ACC112 (cell line): ENCODE measurements around the gene MUC6.

ENCODE experiments used
- H2AFZ ChIP-seq: fragments of 200-600 bp; sonication (generic); one replicate; pipeline ENCODE4 v1.6.0; 2017; ENCODE audit warnings: antibody characterized with exemption, low read length; ENCODE audit not compliant: unreplicated experiment
- H3K27ac ChIP-seq: fragments of 200-600 bp; sonication (generic); 2 replicates; pipeline ENCODE4 v1.5.1; 2014; ENCODE audit warnings: low read depth, mild to moderate bottlenecking, antibody characterized with exemption, low read length, moderate library complexity
- H3K27me3 ChIP-seq: fragments of 200-600 bp; sonication (generic); 2 replicates; pipeline ENCODE4 v1.6.1; 2014; ENCODE audit warnings: mild to moderate bottlenecking, antibody characterized with exemption, low read length, moderate library complexity, mixed read lengths; ENCODE audit not compliant: insufficient read depth
- H3K36me3 ChIP-seq: fragments of 200-600 bp; sonication (generic); 2 replicates; pipeline ENCODE4 v1.6.1; 2016; ENCODE audit warnings: mild to moderate bottlenecking, antibody characterized with exemption, low read length, moderate library complexity, mixed read lengths; ENCODE audit not compliant: insufficient read depth
- H3K4me1 ChIP-seq: fragments of 200-600 bp; sonication (generic); one replicate; pipeline ENCODE4 v1.6.1; 2016; ENCODE audit warnings: low read length, mixed read lengths; ENCODE audit not compliant: insufficient read depth, unreplicated experiment, control insufficient read depth
- H3K4me3 ChIP-seq: fragments of 200-600 bp; sonication (generic); 2 replicates; pipeline ENCODE4 v1.5.1; 2014; ENCODE audit warnings: mild to moderate bottlenecking, low read depth, low read length
- H3K79me2 ChIP-seq: fragments of 200-600 bp; sonication (generic); one replicate; pipeline ENCODE4 v1.6.0; 2016; ENCODE audit warnings: low read length; ENCODE audit not compliant: control insufficient read depth, unreplicated experiment, insufficient read depth

Gene MUC6

DNA sequence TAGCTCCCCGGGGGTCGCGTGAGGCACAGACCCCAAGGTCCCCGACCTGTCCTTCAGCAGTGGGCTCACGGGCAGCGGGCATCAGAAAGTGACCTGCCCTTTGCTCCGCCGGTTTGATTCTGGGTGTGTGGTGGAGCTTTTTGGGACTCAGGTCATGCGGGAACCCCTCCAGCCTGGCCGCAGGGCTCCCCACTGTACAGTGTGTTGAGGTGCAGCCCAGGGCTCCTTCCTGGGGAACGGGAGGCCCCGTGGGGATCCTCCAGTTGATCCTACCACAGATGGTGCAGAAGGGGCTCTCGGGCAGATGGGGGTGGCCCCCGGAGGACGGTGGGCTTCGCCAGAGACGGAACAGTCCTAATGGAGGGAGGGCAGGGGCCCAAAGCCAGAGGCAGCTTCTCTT lies 24.2 kb downstream of the MUC6 start:
- Histone ChIP-seq H3K4me3 (no peak overlapping the region), H3K27ac (no peak overlapping the region), H3K36me3 (peaks cover 19% of the 10 kb centered on the region; the same call in 1 of the 2 replicates), H3K27me3 (no peaks in the 10 kb centered on the region), H3K4me1 (no peaks in the 10 kb centered on the region), H2AFZ (no peak overlapping the region), H3K79me2 (no peaks in the 10 kb centered on the region)

DNA sequence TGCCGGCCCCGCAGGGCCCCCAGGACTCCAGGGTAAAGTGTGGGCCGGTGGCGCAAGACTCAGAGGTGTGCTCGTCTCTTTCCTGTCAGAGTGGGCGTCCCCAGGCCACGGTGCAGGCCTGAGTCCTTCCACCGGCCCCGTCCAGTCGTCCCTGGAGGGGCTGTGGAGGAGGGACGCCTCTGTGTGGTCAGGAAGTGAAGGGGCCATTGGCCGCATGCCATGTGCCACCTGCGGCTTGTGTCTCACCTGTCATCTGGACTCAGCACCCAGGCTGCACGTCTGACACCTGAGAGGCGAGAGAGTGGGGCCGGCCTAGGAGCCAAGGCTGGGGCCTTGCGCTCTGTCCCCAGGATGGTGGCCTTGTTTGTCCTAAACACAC lies 25.2 kb downstream of the MUC6 start:
- Histone ChIP-seq H3K36me3 (peaks cover 19% of the 10 kb centered on the region; the same call in 1 of the 2 replicates), H3K4me3 (no peak overlapping the region), H2AFZ (no peak overlapping the region), H3K27me3 (no peaks in the 10 kb centered on the region), H3K79me2 (no peaks in the 10 kb centered on the region), H3K27ac (no peak overlapping the region), H3K4me1 (no peaks in the 10 kb centered on the region)

DNA sequence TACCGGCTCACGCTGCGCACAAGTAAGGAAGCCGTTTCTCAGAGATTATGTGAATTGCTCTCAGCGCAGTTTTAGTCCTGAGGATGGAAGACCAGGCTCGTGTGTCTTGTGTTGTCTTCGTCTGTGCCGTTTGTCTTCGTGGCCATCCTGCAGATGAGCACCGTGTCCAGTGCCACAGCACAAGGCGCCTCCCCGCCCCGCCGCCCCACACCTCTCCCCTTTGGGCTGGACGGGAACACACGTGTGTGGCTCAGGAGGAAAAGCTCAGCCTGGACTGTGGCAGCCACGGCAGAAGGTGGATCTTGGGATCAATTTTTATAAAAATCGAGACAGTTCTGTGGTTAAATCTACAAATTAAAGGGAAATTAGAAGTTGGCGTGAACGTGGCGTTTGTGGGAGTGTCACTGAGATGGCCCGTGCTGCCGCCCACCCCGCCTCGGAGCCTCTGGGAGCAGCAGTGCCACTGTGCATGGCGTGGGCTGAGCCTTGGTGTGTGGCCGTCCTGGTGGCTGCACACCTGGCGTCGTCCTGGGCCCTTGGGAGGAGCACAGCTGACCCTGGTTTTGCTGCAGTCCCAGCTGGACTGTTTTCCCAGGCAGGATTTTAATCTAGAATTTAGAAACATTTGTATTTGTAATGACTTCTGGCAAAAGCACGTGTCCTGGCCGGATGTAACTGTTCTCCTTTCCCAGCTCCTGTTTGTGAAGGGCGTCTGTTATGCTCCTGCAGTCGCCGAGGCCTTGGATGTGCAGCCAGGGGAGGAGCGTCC lies 25.8 kb downstream of the MUC6 start:
- H3K4me1 ChIP-seq, result no peaks in the 10 kb centered on the region
- peaks cover 19% of the 10 kb centered on the region; the same call in 1 of the 2 replicates for H3K36me3 ChIP-seq
- no peak overlapping the region for H2AFZ ChIP-seq
- no peaks in the 10 kb centered on the region for H3K79me2 ChIP-seq
- no peak overlapping the region for H3K4me3 ChIP-seq
- no peaks in the 10 kb centered on the region for H3K27me3 ChIP-seq
- no peak overlapping the region for H3K27ac ChIP-seq

DNA sequence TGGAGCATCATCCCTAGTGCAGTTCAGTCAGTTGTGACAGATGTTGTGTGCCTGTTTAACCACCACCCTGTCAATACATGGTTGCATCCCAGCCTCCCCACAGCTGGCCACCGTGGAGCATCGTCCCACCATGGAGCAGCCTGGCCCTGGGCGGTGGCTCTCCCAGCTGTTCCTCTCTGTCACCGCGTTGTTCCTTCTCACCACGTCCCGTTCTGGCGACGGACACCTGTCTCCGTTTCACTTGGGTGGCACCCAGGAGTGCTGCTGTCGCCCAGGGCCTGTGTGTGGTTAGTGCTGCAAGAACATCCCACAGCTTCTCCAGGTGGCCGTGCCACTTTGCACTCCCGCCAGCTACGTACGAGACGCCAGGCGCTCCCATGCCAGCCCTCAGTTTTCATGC lies 26.5 kb downstream of the MUC6 start:
- no peak overlapping the region for H3K27ac ChIP-seq
- H3K79me2 ChIP-seq, result no peaks in the 10 kb centered on the region
- no peaks in the 10 kb centered on the region for H3K27me3 ChIP-seq
- H3K36me3 ChIP-seq, result peaks cover 19% of the 10 kb centered on the region
- H3K4me3 ChIP-seq, result no peak overlapping the region
- H3K4me1 ChIP-seq, result no peaks in the 10 kb centered on the region
- no peak overlapping the region for H2AFZ ChIP-seq

DNA sequence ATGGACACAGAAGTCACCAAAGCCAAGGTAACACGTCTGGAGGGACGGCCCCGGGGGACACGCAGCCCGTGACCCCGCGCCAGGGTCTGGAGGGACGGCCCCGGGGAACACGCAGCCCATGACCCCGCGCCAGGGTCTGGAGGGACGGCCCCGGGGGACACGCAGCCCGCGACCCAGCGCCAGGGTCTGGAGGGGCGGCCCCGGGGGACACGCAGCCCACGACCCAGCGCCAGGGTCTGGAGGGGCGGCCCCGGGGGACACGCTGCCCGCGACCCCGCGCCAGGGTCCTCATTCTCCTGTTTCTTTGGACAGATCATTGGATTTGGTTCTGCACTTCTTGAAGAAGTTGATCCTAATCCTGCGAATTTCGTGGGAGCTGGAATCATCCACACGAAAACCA lies 27.1 kb downstream of the MUC6 start:
- Histone ChIP-seq H3K79me2 (no peaks in the 10 kb centered on the region), H3K4me1 (no peaks in the 10 kb centered on the region), H3K4me3 (no peak overlapping the region), H3K27me3 (no peaks in the 10 kb centered on the region), H2AFZ (no peak overlapping the region), H3K36me3 (peaks cover 19% of the 10 kb centered on the region), H3K27ac (no peak overlapping the region)

DNA sequence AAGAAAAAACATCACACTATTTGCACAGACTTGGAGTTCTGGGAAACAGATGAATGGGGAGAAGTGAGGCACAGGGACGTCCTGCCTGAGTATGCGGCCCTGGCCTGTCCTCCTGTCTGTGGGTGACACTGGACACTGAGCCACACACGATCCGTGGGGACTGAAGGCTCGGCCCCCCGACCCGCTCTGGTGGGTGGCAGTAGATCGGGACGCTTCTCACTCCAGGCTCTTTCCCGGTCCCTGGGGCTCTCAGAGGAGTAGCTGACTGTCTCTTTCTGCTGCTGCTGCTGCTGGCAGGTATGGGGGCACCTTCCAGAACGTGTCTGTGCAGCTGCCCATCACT lies 27.7 kb downstream of the MUC6 start:
- Histone ChIP-seq H3K27me3 (no peaks in the 10 kb centered on the region), H3K4me1 (no peaks in the 10 kb centered on the region), H2AFZ (no peak overlapping the region), H3K4me3 (no peak overlapping the region), H3K36me3 (peaks cover 19% of the 10 kb centered on the region), H3K79me2 (no peaks in the 10 kb centered on the region), H3K27ac (no peak overlapping the region)

DNA sequence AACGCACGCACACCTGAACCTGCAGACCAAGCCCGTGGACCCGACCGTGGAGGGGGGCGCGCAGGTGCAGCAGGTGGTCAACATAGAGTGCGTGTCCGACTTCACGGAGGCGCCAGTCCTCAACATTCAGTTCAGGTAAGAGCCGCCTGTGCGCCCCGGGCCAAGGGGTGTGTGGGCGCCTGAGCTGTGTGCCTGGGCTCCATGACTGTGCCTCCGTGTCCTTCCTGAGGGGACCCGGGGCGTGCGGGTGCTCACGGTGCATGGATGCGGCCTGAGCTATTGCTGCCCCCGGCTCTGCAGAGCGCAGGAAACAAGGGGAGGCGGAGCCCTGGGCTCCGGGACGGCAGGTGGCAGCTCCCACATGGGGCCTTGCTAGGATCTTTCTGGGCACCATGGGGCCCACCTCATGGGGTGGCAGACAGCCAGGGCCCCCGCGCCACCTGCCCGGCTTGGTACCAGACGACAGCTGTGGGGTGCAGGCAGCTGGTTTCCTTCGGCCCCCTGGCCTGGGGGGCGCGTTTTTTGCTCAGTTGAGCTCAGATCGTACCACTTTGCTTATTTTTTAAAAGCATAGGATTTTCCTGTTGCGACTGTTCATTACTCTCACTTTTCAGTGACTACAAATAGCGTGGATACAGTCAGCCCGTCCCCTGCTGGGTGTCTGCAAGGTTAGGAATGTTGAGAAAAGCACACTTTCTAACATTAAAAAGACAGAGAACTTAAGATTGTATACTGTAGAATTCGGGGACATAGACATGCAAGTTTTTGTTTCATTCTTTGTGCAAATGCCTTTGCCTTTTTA lies 28.3 kb downstream of the MUC6 start:
- H3K79me2 ChIP-seq, result no peaks in the 10 kb centered on the region
- peaks cover 19% of the 10 kb centered on the region for H3K36me3 ChIP-seq
- no peaks in the 10 kb centered on the region for H3K27me3 ChIP-seq
- no peaks in the 10 kb centered on the region for H3K4me1 ChIP-seq
- H3K4me3 ChIP-seq, result no peak overlapping the region
- H2AFZ ChIP-seq, result no peak overlapping the region
- H3K27ac ChIP-seq, result no peak overlapping the region

DNA sequence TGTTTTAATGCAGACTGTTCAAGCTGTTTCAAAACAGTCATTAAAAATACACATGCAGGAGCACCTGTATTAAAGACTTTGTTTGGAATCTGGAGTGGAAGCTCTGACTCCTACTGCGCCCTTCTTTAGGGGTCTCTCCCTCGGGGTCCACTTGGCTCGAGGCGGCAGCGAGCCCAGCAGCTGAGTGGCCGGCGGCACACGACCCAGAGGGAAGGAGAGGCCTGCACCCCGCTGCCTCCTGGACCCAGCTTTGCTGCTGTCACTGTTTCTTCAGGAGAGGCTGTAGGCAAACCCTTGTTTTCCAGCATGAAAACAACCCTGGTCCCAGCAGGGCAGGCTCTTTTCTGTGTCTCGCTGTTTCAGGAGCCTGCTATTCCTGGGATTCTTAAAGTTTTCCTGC lies 29.2 kb downstream of the MUC6 start:
- Histone ChIP-seq H2AFZ (no peak overlapping the region), H3K4me1 (no peaks in the 10 kb centered on the region), H3K4me3 (no peak overlapping the region), H3K27me3 (no peaks in the 10 kb centered on the region), H3K36me3 (peaks cover 19% of the 10 kb centered on the region), H3K79me2 (no peaks in the 10 kb centered on the region), H3K27ac (no peak overlapping the region)

DNA sequence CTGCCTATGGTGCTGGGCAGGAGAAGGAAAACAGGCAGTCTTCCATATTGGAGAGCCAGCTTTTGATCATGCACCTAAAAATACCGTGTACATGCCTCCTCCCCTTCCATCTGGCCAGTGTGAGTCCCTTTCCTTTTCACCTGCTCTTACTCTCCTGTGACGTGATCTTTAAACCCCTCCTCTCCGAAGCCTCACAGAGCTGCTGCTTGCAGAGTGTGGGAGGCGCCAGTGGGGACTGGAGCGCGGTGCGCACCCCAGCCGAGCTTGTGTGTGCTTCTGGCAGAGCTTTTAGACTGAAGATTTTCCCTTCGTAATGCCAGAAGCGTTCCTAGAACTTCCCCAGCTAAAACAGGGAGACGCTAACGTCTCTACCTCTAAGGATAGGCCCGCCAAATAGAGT lies 29.8 kb downstream of the MUC6 start:
- no peak overlapping the region for H3K27ac ChIP-seq
- no peaks in the 10 kb centered on the region for H3K27me3 ChIP-seq
- H3K4me3 ChIP-seq, result no peak overlapping the region
- H3K36me3 ChIP-seq, result peaks cover 15% of the 10 kb centered on the region
- no peaks in the 10 kb centered on the region for H3K4me1 ChIP-seq
- H3K79me2 ChIP-seq, result no peaks in the 10 kb centered on the region
- H2AFZ ChIP-seq, result no peak overlapping the region

DNA sequence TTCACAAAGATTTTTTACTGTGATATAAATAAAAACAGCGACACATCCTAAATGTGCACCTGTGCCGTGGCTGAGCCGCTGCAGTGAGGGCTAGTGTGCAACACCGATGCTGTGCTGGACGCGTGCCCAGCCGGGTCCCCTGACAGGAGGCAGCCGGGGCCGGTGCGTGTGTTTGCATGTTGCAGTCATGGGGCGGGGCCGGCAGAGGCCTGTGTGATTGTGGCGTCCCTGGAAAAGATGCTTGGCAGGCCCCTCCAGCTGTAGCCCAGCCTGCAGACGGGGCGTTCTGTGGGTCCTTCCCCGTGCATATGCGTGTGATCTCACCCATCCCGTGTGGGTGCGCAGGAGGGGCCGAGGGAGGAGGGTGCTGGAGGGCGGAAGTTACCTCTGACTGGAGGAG lies 30.6 kb downstream of the MUC6 start:
- Histone ChIP-seq H3K4me3 (no peak overlapping the region), H3K4me1 (no peaks in the 10 kb centered on the region), H3K27ac (no peak overlapping the region), H3K79me2 (no peaks in the 10 kb centered on the region), H2AFZ (no peak overlapping the region), H3K27me3 (no peaks in the 10 kb centered on the region), H3K36me3 (peaks cover 9% of the 10 kb centered on the region)

DNA sequence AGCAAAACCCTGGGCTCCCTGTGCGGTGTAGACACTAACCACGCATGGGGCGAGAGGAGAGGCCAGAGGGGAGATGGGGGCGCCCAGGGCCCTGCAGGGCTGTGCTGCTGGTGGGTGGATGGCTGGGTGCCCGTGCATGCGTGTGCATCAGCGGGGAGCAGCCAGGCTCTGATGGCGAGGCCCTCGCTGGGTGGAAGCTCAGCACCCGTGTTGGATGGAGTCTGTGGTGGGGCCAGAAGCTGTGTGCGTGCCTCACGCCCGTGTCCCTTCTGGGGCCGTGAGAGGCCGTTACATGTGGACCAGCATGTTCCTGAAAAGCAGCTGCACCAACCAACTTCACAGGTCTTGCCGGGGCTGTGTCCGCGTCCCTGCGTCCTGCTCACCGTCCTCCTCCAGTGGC lies 33.4 kb downstream of the MUC6 start:
- H3K27ac ChIP-seq, result no peak overlapping the region
- no peaks in the 10 kb centered on the region; the same call in 1 of the 2 replicates for H3K36me3 ChIP-seq
- no peaks in the 10 kb centered on the region for H3K4me1 ChIP-seq
- H3K4me3 ChIP-seq, result no peak overlapping the region
- H3K79me2 ChIP-seq, result no peaks in the 10 kb centered on the region
- H3K27me3 ChIP-seq, result no peaks in the 10 kb centered on the region
- no peak overlapping the region for H2AFZ ChIP-seq
